Measurements from ENCODE around the gene KCNMB1.

KCNMB1 gene

GRCh38 chr5:170426149-170426767 lies 37.1 kb upstream of the KCNMB1 start:
- H2AK5ac ChIP-seq (ENCODE audit: low read depth, low read length), result peak overlapping the region; percentile 44
- peaks cover 0 to 4% of the 10 kb centered on the region in 2 donors for H3K4me1 ChIP-seq (ENCODE audit: control insufficient read depth in 2 of 2, insufficient read depth in 1 of 2, low read depth in 1 of 2, low read length in 2 of 2)
- H3K79me1 ChIP-seq (ENCODE audit: low read depth, low read length), result no peaks in the 10 kb centered on the region
- H2BK5ac ChIP-seq (ENCODE audit: low read length), result no peak overlapping the region
- H3K27ac ChIP-seq (replicated peaks; ENCODE audit: low read length), result no peak overlapping the region
- no peaks in the 10 kb centered on the region for H3K36me3 ChIP-seq (replicated peaks in 1 of 2; ENCODE audit: control insufficient read depth in 2 of 2, insufficient read depth in 2 of 2, low read length in 2 of 2)
- H3K23ac ChIP-seq (ENCODE audit: low read depth, low read length, poor library complexity), result no peak overlapping the region
- H4K91ac ChIP-seq (ENCODE audit: low read depth, low read length, poor library complexity), result no peak overlapping the region
- peaks cover 0 to 4% (median 0%) of the 10 kb centered on the region in 3 experiments for H3K27me3 ChIP-seq (ENCODE audit: control insufficient read depth in 3 of 3, insufficient read depth in 3 of 3, low read depth in 1 of 3, low read length in 3 of 3)
- no peak overlapping the region for H3K4me3 ChIP-seq (ENCODE audit: low read length in 2 of 2)
- H4K8ac ChIP-seq (ENCODE audit: low read depth, low read length), result no peak overlapping the region
- H3K4me2 ChIP-seq (ENCODE audit: insufficient read depth, low read length, poor library complexity, severe bottlenecking), result no peak overlapping the region
- no peak overlapping the region for H2AFZ ChIP-seq (ENCODE audit: low read length)
- H2BK12ac ChIP-seq (ENCODE audit: low read length), result no peak overlapping the region
- no peak overlapping the region for H3K9ac ChIP-seq (ENCODE audit: low read depth, low read length, poor library complexity)
- H3K9me3 ChIP-seq (replicated peaks in 1 of 2; ENCODE audit: control insufficient read depth in 2 of 2, insufficient read depth in 1 of 2, low read depth in 1 of 2, low read length in 2 of 2), result no peaks in the 10 kb centered on the region
- H2BK120ac ChIP-seq (ENCODE audit: low read depth, low read length), result no peak overlapping the region
- no peak overlapping the region for H3K14ac ChIP-seq (ENCODE audit: low read length)
- H3K4ac ChIP-seq (ENCODE audit: low read length), result no peak overlapping the region
- no peak for DNase-seq (ENCODE audit: low spot score)
- no CpG with 5 or more reads among the region's 3 CpGs for WGBS, 2 donors (ENCODE audit: extremely low coverage in 2 of 2, insufficient read length in 2 of 2, insufficient replicate concordance in 1 of 2)
- no peak overlapping the region for H2BK15ac ChIP-seq (ENCODE audit: low read length)
- H3K18ac ChIP-seq (ENCODE audit: low read length), result no peak overlapping the region

GRCh38 chr5:170425731-170426130 lies 36.6 kb upstream of the KCNMB1 start:
- DNase-seq (ENCODE audit: low spot score), result no peak
- H3K4me2 ChIP-seq (ENCODE audit: insufficient read depth, low read length, poor library complexity, severe bottlenecking), result no peak overlapping the region

GRCh38 chr5:170424629-170425028 lies 35.5 kb upstream of the KCNMB1 start:
- peaks cover 0 to 4% (median 0%) of the 10 kb centered on the region in 3 experiments for H3K27me3 ChIP-seq (ENCODE audit: control insufficient read depth in 3 of 3, insufficient read depth in 3 of 3, low read depth in 1 of 3, low read length in 3 of 3)
- no peak overlapping the region for H2AFZ ChIP-seq (ENCODE audit: low read length)
- no peak overlapping the region for H3K14ac ChIP-seq (ENCODE audit: low read length)
- H2BK120ac ChIP-seq (ENCODE audit: low read depth, low read length), result no peak overlapping the region
- no CpG with 5 or more reads among the region's 4 CpGs for WGBS, 2 donors (ENCODE audit: extremely low coverage in 2 of 2, insufficient read length in 2 of 2, insufficient replicate concordance in 1 of 2)
- no peak overlapping the region for H2BK12ac ChIP-seq (ENCODE audit: low read length)
- H3K9me3 ChIP-seq (replicated peaks in 1 of 2; ENCODE audit: control insufficient read depth in 2 of 2, insufficient read depth in 1 of 2, low read depth in 1 of 2, low read length in 2 of 2), result peaks cover 0 to 1% of the 10 kb centered on the region in 2 donors
- no peaks in the 10 kb centered on the region for H3K36me3 ChIP-seq (replicated peaks in 1 of 2; ENCODE audit: control insufficient read depth in 2 of 2, insufficient read depth in 2 of 2, low read length in 2 of 2)
- no peaks in the 10 kb centered on the region for H3K79me1 ChIP-seq (ENCODE audit: low read depth, low read length)
- H3K27ac ChIP-seq (replicated peaks; ENCODE audit: low read length), result no peak overlapping the region
- no peak overlapping the region for H3K4me3 ChIP-seq (ENCODE audit: low read length in 2 of 2)
- no peak overlapping the region for H4K8ac ChIP-seq (ENCODE audit: low read depth, low read length)
- DNase-seq (ENCODE audit: low spot score), result no peak
- no peak overlapping the region for H3K18ac ChIP-seq (ENCODE audit: low read length)
- no peak overlapping the region for H3K9ac ChIP-seq (ENCODE audit: low read depth, low read length, poor library complexity)
- H3K4ac ChIP-seq (ENCODE audit: low read length), result no peak overlapping the region
- no peak overlapping the region for H2BK5ac ChIP-seq (ENCODE audit: low read length)
- no peak overlapping the region for H2BK15ac ChIP-seq (ENCODE audit: low read length)
- H3K4me2 ChIP-seq (ENCODE audit: insufficient read depth, low read length, poor library complexity, severe bottlenecking), result no peak overlapping the region
- no peak overlapping the region for H3K23ac ChIP-seq (ENCODE audit: low read depth, low read length, poor library complexity)
- peaks cover 0 to 2% of the 10 kb centered on the region in 2 donors for H3K4me1 ChIP-seq (ENCODE audit: control insufficient read depth in 2 of 2, insufficient read depth in 1 of 2, low read depth in 1 of 2, low read length in 2 of 2)
- H4K91ac ChIP-seq (ENCODE audit: low read depth, low read length, poor library complexity), result no peak overlapping the region
- H2AK5ac ChIP-seq (ENCODE audit: low read depth, low read length), result no peak overlapping the region

More at GRCh38 chr5:170425731-170426130, 36.6 kb upstream of the KCNMB1 start:
- peak overlapping the region in 1 of 2 donors; percentile 19 for H3K4me3 ChIP-seq (ENCODE audit: low read length in 2 of 2)
- no peak overlapping the region for H2BK12ac ChIP-seq (ENCODE audit: low read length)
- H2BK15ac ChIP-seq (ENCODE audit: low read length), result peak overlapping the region; percentile 52
- no peak overlapping the region for H2BK5ac ChIP-seq (ENCODE audit: low read length)
- H2AK5ac ChIP-seq (ENCODE audit: low read depth, low read length), result peak overlapping the region; percentile 44
- no peak overlapping the region for H2BK120ac ChIP-seq (ENCODE audit: low read depth, low read length)
- no peaks in the 10 kb centered on the region for H3K36me3 ChIP-seq (replicated peaks in 1 of 2; ENCODE audit: control insufficient read depth in 2 of 2, insufficient read depth in 2 of 2, low read length in 2 of 2)
- WGBS, 2 donors (ENCODE audit: extremely low coverage in 2 of 2, insufficient read length in 2 of 2, insufficient replicate concordance in 1 of 2), result no CpG with 5 or more reads among the region's 6 CpGs
- H3K14ac ChIP-seq (ENCODE audit: low read length), result no peak overlapping the region
- no peak overlapping the region for H4K8ac ChIP-seq (ENCODE audit: low read depth, low read length)
- H3K79me1 ChIP-seq (ENCODE audit: low read depth, low read length), result no peaks in the 10 kb centered on the region
- H3K4ac ChIP-seq (ENCODE audit: low read length), result no peak overlapping the region
- no peak overlapping the region for H4K91ac ChIP-seq (ENCODE audit: low read depth, low read length, poor library complexity)
- no peaks in the 10 kb centered on the region for H3K9me3 ChIP-seq (replicated peaks in 1 of 2; ENCODE audit: control insufficient read depth in 2 of 2, insufficient read depth in 1 of 2, low read depth in 1 of 2, low read length in 2 of 2)
- no peak overlapping the region for H3K27ac ChIP-seq (replicated peaks; ENCODE audit: low read length)
- H3K23ac ChIP-seq (ENCODE audit: low read depth, low read length, poor library complexity), result no peak overlapping the region
- no peak overlapping the region for H3K9ac ChIP-seq (ENCODE audit: low read depth, low read length, poor library complexity)
- H3K27me3 ChIP-seq (ENCODE audit: control insufficient read depth in 3 of 3, insufficient read depth in 3 of 3, low read depth in 1 of 3, low read length in 3 of 3), result peaks cover 0 to 4% (median 0%) of the 10 kb centered on the region in 3 experiments
- H3K4me1 ChIP-seq (ENCODE audit: control insufficient read depth in 2 of 2, insufficient read depth in 1 of 2, low read depth in 1 of 2, low read length in 2 of 2), result peaks cover 0 to under 1% of the 10 kb centered on the region in 2 donors
- H2AFZ ChIP-seq (ENCODE audit: low read length), result no peak overlapping the region
- H3K18ac ChIP-seq (ENCODE audit: low read length), result peak overlapping the region; percentile 68

- Histone ChIP-seq H2BK120ac (ENCODE audit: low read depth, low read length) (no peak overlapping the region), H2BK5ac (ENCODE audit: low read length) (no peak overlapping the region), H3K79me1 (ENCODE audit: low read depth, low read length) (no peaks in the 10 kb centered on the region), H2BK12ac (ENCODE audit: low read length) (no peak overlapping the region), H3K4me1 (ENCODE audit: control insufficient read depth in 2 of 2, insufficient read depth in 1 of 2, low read depth in 1 of 2, low read length in 2 of 2) (peaks cover 0 to 3% of the 10 kb centered on the region in 2 donors), H4K8ac (ENCODE audit: low read depth, low read length) (no peak overlapping the region), H3K4ac (ENCODE audit: low read length) (no peak overlapping the region), H3K23ac (ENCODE audit: low read depth, low read length, poor library complexity) (no peak overlapping the region), H2BK15ac (ENCODE audit: low read length) (no peak overlapping the region), H3K9ac (ENCODE audit: low read depth, low read length, poor library complexity) (no peak overlapping the region), H3K4me3 (ENCODE audit: low read length in 2 of 2) (no peak overlapping the region), H3K9me3 (replicated peaks in 1 of 2; ENCODE audit: control insufficient read depth in 2 of 2, insufficient read depth in 1 of 2, low read depth in 1 of 2, low read length in 2 of 2) (peaks cover 0 to 2% of the 10 kb centered on the region in 2 donors), H2AFZ (ENCODE audit: low read length) (no peak overlapping the region), H3K14ac (ENCODE audit: low read length) (no peak overlapping the region), H3K18ac (ENCODE audit: low read length) (no peak overlapping the region), H2AK5ac (ENCODE audit: low read depth, low read length) (no peak overlapping the region), H3K36me3 (replicated peaks in 1 of 2; ENCODE audit: control insufficient read depth in 2 of 2, insufficient read depth in 2 of 2, low read length in 2 of 2) (no peaks in the 10 kb centered on the region), H3K27me3 (ENCODE audit: control insufficient read depth in 3 of 3, insufficient read depth in 3 of 3, low read depth in 1 of 3, low read length in 3 of 3) (peaks cover 0 to 4% (median 0%) of the 10 kb centered on the region in 3 experiments), H4K91ac (ENCODE audit: low read depth, low read length, poor library complexity) (no peak overlapping the region), H3K4me2 (ENCODE audit: insufficient read depth, low read length, poor library complexity, severe bottlenecking) (no peak overlapping the region), H3K27ac (replicated peaks; ENCODE audit: low read length) (no peak overlapping the region)
- DNase-seq (ENCODE audit: low spot score), result no peak
- no CpG with 5 or more reads among the region's 7 CpGs for WGBS, 2 donors (ENCODE audit: extremely low coverage in 2 of 2, insufficient read length in 2 of 2, insufficient replicate concordance in 1 of 2)
Observed at GRCh38 chr5:170423692-170424091, 34.5 kb upstream of the KCNMB1 start.
